Uterus (tissue), 4 donors: Measurements from ENCODE around the gene NPAS2. TPM values are rescaled to one million over a fixed set of nuclear protein-coding genes. Genes with fewer than 3 reads are reported as not detected.

Experiments
- DNase-seq, 2 donors: peaks; one replicate each; pipeline ENCODE4 v3.0.0-alpha.2; 2019 to 2020
- H3K27ac ChIP-seq, 2 donors: fragments of 200-600 bp; sonication (generic); 1 replicate in 1 of 2; 2 replicates in 1 of 2; pipeline ENCODE4 v1.5.1; 2016 to 2018
- H3K27me3 ChIP-seq, 2 donors: fragments of 200-600 bp; sonication (generic); one replicate each; pipeline ENCODE4 v1.5.1; 2018 to 2019; ENCODE audit warnings: control low read depth in 1 of 2
- H3K36me3 ChIP-seq, 2 donors: fragments of 200-600 bp; sonication (generic); one replicate each; pipeline ENCODE4 v1.5.1; 2019; ENCODE audit warnings: control low read depth in 1 of 2
- H3K4me1 ChIP-seq, 2 donors: fragments of 200-600 bp; sonication (generic); one replicate each; pipeline ENCODE4 v1.5.1; 2018 to 2019; ENCODE audit warnings: control low read depth in 1 of 2
- H3K4me3 ChIP-seq, 2 donors: fragments of 200-600 bp; sonication (generic); 1 replicate in 1 of 2; 2 replicates in 1 of 2; pipeline ENCODE4 v1.5.1; 2018 to 2019; ENCODE audit warnings: mild to moderate bottlenecking in 1 of 2
- H3K9me3 ChIP-seq, 2 donors: fragments of 200-600 bp; sonication (generic); one replicate each; pipeline ENCODE4 v1.5.1; 2019; ENCODE audit warnings: control low read depth in 1 of 2
- CTCF ChIP-seq, 4 experiments: fragments of 200-600 bp in 2 of 4; fragments of 450-650 bp in 2 of 4; sonication (generic) in 2 of 4; IDR thresholded peaks; one replicate each; pipeline ENCODE4 v1.5.1; 2016 to 2019; ENCODE audit warnings: antibody characterized with exemption in 4 of 4, mild to moderate bottlenecking in 2 of 4, moderate library complexity in 1 of 4
- POLR2A ChIP-seq, 2 donors: fragments of 450-650 bp; IDR thresholded peaks; one replicate each; pipeline ENCODE4 v1.6.1; 2016; ENCODE audit warnings: antibody characterized with exemption in 2 of 2, mild to moderate bottlenecking in 1 of 2, moderate library complexity in 1 of 2
- intact Hi-C: fragments of 100-400 bp; cut with DNase I; formaldehyde crosslinking; loops from one replicate; pipeline ENCODE4 v1.15.1; 2023; ENCODE audit warnings: low total_unique reads
- total RNA-seq, 4 donors: library from RNA; depleted of rRNA in 3 of 4; stranded (reverse); fragments of >200 nt in 3 of 4; gene quantifications; one replicate each; pipeline versions ENCODE4 v1.1.0 to v1.2.4, GENCODE V29; 2014 to 2023
- donor health status: DM: yes; HTN: yes; CAD: no.

NPAS2 gene
- total RNA-seq, 4 donors from 2014 or later, result 5.6 to 66.5 (median 24.9) TPM

- Histone ChIP-seq H3K27me3 (no peaks in the 10 kb centered on the region), H3K27ac (no peak overlapping the region), H3K4me1 (no peaks in the 10 kb centered on the region), H3K4me3 (no peak overlapping the region), H3K36me3 (no peaks in the 10 kb centered on the region), H3K9me3 (no peaks in the 10 kb centered on the region)
- intact Hi-C loops, result loop anchor here (5.0 kb wide), 1 partner anchor 148 kb away; the partner anchor contains the start of gene TBC1D8
- TF ChIP-seq CTCF (IDR thresholded peaks at IDR 0.05) (no peak), POLR2A (IDR thresholded peaks at IDR 0.05) (no peak)
- DNase-seq, result no peak
Observed at GRCh38 chr2:101004620-101005325, 184.8 kb downstream of the NPAS2 start.

GRCh38 chr2:101006065-101006715, 186.3 kb downstream of the NPAS2 start:
- Histone ChIP-seq H3K9me3 (no peaks in the 10 kb centered on the region), H3K4me1 (no peaks in the 10 kb centered on the region), H3K27me3 (no peaks in the 10 kb centered on the region), H3K4me3 (no peak overlapping the region), H3K36me3 (no peaks in the 10 kb centered on the region), H3K27ac (no peak overlapping the region)
- TF ChIP-seq POLR2A (IDR thresholded peaks at IDR 0.05), result no peak
- TF ChIP-seq CTCF (IDR thresholded peaks at IDR 0.05), result no peak
- intact Hi-C loops, result no loop called here
- no peak for DNase-seq

- Histone ChIP-seq H3K4me1 (no peaks in the 10 kb centered on the region), H3K27ac (no peak overlapping the region), H3K9me3 (no peaks in the 10 kb centered on the region), H3K27me3 (no peaks in the 10 kb centered on the region), H3K36me3 (no peaks in the 10 kb centered on the region), H3K4me3 (no peak overlapping the region)
- no peak for DNase-seq
- intact Hi-C loops, result no loop called here
- TF ChIP-seq POLR2A (IDR thresholded peaks at IDR 0.05), result no peak
- no peak for TF ChIP-seq CTCF (IDR thresholded peaks at IDR 0.05)
Observed at GRCh38 chr2:101007415-101008345, 187.7 kb downstream of the NPAS2 start.

- H3K27ac ChIP-seq, result no peak overlapping the region
- H3K4me3 ChIP-seq, result no peak overlapping the region
- intact Hi-C loops, result no loop called here
- no peaks in the 10 kb centered on the region for H3K27me3 ChIP-seq
- TF ChIP-seq CTCF (IDR thresholded peaks at IDR 0.05), result no peak
- TF ChIP-seq POLR2A (IDR thresholded peaks at IDR 0.05), result no peak
- no peaks in the 10 kb centered on the region for H3K4me1 ChIP-seq
- no peaks in the 10 kb centered on the region for H3K36me3 ChIP-seq
- no peak for DNase-seq
- H3K9me3 ChIP-seq, result no peaks in the 10 kb centered on the region
Observed at GRCh38 chr2:101011152-101011551, 191.2 kb downstream of the NPAS2 start.
